NK-92 treated with Interleukin-12 subunit alpha and Interleukin-12 subunit beta, amount 100 ng/mL, for 24 hours (cell line): ENCODE measurements around the gene BTBD9.

Source experiments
- DNase-seq: peaks from one replicate; lab custom pipeline; 2025; lab: John Stamatoyannopoulos, UW

BTBD9 gene

DNA sequence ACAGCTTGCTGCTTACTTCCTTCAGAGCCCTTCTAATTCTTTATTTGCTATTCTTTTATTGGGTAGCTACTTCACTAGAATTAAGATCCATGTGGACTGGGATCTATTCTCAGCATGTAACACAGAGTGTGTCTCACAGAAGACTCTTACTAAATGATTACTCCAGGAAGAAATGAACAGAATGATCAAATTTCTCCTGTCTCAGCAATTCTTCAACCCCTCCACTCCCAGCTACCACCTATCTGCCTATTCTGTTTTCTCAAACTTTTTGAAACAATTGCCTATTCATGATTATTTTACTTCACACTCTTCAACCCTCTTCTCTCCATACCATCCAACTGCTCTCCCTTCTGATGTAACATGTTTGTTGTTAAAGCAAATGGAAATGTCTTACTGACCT, 132.6 kb downstream of the BTBD9 start:
- no peak for DNase-seq

DNA sequence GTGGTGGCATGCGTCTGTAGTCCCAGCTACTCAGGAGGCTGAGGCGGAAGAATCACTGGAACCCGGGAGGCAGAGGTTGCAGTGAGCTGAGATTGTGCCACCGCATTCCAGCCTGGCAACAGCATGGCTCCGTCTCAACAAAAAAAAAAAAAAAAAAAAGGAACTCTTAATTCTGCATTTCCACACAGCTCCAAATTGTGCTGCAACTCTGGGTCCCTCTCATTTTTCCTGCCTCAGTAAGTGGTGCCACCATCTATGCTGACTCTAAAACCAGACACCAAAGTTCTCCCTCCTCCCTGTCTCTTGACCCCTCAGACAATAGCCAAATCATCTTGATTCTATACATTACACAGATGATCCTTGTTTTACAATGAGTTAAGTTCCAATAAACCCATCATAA, 133.9 kb downstream of the BTBD9 start:
- DNase-seq: no peak

DNA sequence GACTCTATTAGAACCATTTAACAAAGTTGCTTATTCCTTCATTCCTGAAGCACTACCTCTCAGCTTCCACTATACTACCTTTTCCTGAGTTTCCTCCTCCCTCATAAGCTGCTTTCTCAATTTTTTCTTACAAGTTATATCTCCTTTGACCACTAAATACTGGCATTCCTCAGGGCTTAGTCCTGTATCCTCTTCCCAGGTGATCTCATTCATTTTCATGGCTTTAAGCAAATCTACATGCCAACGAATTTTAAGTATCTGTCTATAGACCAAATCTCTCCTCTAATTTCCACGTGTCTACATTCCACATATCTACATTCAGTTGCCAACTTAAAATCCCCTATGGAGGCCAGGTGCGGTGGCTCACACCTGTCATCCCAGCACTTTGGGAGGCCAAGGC, 134.7 kb downstream of the BTBD9 start:
- no peak for DNase-seq

DNA sequence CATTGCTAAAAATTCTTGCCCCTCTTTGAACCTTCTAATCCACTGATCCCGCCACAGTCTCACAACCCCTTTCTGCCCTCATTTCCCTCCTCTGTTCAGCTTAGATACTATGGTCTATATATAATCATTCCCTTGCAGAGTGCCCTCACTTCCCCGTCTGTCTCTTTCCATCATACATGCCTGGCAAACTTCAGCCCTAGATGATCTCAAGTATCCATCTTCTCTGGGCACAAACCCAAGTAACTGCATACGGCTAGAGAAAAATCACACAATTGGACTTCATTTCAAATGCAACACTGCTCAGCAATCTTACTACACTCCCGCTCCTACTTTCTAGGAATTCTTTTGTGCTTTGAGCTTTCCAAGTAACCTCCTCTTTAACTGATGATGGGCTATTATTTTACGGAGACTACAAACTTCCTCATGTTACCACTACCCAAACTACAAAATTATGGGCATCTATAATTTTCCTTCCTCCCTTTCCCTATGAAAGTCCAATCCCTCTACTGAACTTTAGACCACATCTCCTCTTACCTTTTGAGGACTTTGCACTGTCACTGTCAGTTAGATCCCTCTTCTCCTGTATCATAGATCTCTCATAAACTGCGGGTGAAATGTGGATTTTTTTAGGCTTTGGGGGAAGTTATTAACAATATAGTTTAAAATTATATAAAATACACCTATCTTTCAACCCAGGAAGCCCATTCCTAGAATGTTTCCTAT, 135.6 kb downstream of the BTBD9 start:
- no peak for DNase-seq

- no peak for DNase-seq
Observed at GRCh38 chr6:38503032-38503773, 136.5 kb downstream of the BTBD9 start.

DNA sequence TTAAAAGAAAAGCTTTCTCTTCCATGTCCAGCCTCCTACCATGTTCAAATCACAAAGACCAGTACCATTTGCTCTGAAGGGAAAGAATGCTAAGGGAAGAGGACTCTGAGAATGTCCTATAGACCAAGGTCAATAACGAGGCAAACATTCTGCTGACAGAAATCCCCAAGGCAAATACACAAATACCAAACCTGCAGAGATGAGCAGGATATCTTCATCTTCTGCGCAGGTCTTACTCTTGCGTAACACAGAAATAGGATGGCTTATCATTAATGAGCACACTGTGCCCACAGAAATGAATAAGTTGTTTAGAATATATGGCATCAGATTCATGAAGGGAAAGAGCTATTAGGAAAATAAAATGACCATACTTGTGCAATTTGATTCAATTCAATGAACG, 137.3 kb downstream of the BTBD9 start:
- no peak for DNase-seq

- no peak for DNase-seq
Observed at GRCh38 chr6:38501931-38502330, 137.8 kb downstream of the BTBD9 start.

DNA sequence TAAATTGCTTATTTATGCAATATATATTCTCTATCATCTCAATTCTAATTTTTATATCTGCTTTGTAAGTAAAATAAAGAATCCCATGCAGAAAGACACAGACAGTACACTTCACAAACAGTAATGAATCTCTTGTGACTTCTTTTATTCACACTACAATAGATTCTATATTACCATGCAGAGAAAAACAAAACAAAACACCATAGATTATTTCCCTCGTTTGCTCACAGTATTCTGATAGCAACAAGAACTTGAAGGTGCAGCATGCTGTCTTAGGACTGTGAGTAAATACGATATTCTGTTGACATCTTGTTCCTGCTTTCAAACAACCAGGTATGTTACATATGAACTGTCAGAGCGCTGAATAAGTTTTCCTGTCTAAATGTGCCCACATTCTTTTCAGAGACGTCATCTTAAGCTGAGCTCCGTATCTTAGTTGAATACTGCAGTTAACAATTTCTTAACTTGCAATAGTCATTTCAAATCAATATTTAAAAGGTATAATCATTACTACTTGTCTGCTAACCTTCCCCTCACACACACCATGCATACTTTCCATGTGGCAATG, 140.1 kb downstream of the BTBD9 start:
- no peak for DNase-seq

DNA sequence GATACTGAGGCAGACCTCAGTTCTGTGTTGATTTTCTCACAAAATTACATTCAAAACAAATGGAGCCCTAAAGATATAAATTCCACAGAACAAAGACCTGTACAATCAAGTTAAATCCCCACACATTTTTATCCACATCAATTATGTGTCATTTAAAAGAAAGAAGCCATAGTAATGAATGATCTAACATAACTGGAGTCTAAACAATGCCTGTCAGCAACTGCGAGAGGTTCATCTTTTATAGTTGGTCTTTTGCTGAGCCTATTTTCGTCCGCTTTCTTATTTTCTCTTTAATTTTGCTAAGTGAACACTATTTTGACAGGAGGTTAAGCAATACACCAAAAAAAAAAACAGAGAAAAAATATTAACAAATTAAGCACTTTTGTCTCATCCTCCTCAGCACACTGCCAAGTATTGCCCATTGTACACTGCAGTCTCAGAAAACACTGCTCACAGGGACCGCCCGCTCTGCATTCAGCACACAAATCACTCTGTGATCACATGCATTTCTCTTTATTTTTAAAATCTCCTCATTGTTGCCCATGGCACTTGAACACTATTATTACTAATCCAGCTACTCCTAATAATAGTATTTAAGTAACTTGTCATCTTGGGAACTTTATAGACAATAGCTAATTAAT, 140.8 kb downstream of the BTBD9 start:
- DNase-seq: no peak

DNA sequence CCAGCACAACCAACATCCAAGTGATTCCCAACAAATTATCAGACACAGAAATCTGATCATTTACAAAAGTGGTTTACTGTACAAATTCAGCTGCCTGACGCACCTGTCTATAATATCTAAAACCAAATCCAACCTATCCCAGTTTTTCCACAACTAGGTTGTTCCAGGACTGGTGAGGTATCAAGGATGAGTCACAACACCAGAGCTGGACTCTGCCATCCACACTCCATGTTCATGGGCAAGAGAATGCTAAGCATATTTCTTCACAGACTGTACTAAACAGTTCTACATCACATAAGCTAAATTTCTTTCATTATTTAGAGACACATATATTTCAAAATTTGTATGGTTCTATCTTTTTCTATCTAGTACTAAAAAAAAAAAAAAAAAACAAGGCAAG, 141.6 kb downstream of the BTBD9 start:
- no peak for DNase-seq

GRCh38 chr6:38497546-38497945, 142.2 kb downstream of the BTBD9 start:
- DNase-seq: no peak

GRCh38 chr6:38495922-38496635, 143.7 kb downstream of the BTBD9 start:
- peak; percentile 3 for DNase-seq

DNA sequence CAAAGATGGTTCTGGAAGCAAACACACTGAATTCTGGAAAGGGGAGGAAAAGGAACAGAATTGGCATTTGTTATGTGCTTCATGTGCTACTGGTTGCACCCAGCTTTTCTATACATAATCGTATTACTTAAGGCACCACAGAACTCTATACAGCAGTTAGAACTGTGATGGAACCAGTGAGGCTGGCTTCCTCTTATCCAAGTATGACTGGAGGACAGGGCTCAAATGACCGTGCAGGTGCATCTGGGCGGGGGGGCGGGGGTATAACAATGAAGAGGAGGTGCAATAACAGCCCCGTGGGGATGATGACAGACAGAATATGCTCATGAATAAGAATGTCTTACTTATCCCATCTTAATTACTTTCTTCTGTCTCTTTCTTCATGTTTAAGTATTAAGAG, 144.2 kb downstream of the BTBD9 start:
- no peak for DNase-seq

GRCh38 chr6:38493931-38494547, 145.7 kb downstream of the BTBD9 start:
- peak; percentile 48 for DNase-seq

DNA sequence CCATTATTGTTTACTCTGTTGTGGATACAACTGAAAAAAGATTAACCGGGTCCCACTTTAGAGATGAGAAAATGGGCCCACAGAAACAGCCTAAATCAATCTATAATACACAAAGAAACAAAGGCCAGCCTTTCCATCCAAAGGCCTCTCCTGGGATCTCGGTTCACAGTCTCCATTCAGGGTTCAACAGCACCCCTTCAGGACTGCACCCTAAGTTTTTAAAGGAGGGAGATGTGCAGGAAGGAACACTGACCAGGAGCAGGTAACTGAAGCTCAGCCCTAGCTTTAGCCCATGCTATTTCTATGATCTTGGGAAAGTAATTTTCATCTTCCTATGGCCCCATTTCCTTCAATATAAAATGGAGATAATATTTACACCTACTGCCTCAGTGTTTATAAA, 147.7 kb downstream of the BTBD9 start:
- no peak for DNase-seq

DNA sequence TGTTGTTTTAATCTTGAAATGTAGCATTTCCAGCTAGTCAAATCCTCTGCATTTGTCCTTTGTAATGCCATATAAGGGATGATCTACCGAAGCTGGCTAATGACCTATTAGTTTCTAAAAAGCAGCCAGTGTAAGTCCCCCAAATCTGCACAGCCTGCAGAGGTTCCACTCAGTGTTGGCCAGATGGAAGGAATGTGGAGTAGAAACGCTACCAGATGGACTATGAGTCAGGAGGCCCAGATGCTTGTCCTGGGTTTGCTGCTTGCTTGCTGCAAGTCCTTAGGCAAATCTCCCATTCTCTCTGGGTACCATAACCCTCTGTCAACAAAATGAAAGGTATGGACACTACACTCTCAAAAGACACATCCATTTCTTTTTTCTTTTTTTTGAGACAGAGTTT, 149.8 kb downstream of the BTBD9 start:
- no peak for DNase-seq

DNA sequence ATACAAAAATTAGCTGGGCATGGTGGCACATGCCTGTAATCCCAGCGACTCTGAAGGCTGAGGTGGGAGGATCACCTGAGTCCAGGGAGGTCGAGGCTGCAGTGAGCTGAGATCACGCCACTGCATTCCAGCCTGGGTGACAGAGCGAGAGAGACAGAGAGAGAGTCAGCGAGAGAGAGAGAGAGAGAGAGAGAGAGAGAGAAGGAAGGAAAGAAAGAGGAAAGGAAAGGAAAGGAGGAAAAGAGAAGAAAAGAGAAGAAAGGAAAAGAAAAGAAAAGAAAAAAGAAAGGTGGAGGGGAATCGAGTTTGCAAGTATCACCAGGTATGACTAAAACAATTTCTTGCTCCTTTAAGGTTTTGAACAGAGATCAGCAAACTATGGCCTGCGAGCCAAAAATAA, 152.3 kb downstream of the BTBD9 start:
- DNase-seq: no peak

DNA sequence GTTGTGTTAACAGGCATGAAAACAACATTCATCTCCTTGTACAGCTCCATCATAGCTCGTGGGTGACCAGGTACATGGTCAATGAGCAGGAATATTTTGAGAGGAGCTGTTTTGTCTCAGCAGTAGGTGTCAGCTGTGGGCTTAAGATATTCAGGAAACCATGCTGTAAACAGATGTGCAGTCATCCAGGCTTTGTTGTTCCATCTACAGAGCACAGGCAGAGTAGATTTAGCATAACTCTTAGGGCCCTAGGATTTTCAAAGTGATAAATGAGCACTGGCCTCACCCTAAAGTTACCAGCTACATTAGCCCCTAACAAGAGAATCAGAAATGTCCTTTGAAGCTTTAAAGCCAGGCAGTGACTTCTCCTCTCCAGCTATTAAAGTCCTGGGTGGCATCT, 154.2 kb downstream of the BTBD9 start:
- DNase-seq: no peak

DNA sequence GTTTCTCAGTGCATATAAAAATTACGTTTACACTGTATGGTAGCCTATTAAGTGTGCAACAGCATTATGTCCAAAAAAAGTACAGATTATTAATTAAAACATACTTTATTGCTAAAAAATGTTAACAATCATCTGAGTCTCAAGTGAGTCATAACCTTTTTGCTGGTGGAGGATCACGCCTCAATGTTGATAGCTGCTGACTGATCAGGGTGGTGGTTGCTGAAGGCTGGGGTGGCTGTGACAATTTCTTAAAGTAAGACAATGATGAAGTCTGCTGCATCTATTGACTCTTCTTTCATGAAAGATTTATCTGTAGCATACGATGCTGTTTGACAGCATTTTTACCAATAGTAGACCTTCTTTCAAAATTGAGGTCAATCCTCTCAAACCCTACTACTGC, 155.1 kb downstream of the BTBD9 start:
- DNase-seq: no peak

DNA sequence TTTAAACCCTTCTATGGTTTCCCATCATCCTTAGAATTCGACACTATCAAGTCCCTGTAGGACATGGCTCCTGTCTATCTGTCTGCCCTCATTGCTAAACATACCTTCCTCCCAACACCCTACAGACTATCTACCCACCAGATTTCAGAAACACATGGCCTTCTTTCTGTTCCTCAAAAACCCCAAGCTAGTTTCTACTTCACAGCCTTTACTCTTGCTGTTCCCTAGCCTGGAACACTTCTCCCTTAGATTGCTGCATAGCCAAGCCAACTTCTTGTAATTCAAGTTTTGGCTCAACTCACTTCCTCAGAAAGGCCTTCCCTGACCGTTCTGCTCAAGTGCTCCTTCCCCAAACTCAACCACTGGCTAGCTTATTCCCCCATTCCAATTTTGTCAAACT, 156.2 kb downstream of the BTBD9 start:
- no peak for DNase-seq

DNA sequence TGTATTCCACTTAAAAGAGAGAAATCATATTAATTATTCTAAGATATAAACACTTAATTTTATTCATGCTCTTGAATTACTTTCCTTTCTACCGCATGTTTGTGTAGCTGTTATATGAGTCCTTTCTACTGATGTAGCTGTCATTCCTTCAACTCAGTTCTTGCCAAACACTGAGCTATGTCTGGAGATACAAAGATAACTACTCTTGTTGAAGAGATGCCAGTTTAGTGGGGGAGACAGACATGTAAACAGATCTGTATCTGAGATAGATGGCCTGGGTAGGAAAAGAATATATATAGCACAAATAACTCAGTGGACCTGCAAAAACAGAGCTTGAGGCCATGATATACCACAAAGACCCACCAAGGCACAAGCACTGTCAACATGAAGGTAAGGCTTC, 157.3 kb downstream of the BTBD9 start:
- DNase-seq: no peak

GRCh38 chr6:38481851-38482250, 157.9 kb downstream of the BTBD9 start:
- DNase-seq: no peak
